Neural crest cell (in vitro differentiated cells): ENCODE measurements around the gene PARP8. TPM values are rescaled to one million over a fixed set of nuclear protein-coding genes. Genes with fewer than 3 reads are reported as not detected.

ENCODE experiments used
- DNase-seq: peaks from one replicate; pipeline ENCODE4 v3.0.0; 2021; ENCODE audit warnings: low read depth, mixed read lengths, low spot score
- H3K27ac Mint-ChIP-seq: one replicate; pipeline ENCODE4 v1.8.0; 2021; ENCODE audit warnings: mild to moderate bottlenecking, mixed read lengths; ENCODE audit not compliant: unreplicated experiment
- H3K27me3 Mint-ChIP-seq: 2 replicates; pipeline ENCODE4 v1.8.0; 2021; ENCODE audit warnings: low read depth, mild to moderate bottlenecking, mixed read lengths
- H3K36me3 Mint-ChIP-seq: 2 replicates; pipeline ENCODE4 v1.8.0; 2021; ENCODE audit warnings: low read depth, mild to moderate bottlenecking, mixed read lengths
- H3K4me1 Mint-ChIP-seq: 2 replicates; pipeline ENCODE4 v1.8.0; 2021; ENCODE audit warnings: mixed read lengths
- H3K4me3 Mint-ChIP-seq: one replicate; pipeline ENCODE4 v1.8.0; 2021; ENCODE audit warnings: mild to moderate bottlenecking, mixed read lengths
- H3K9me3 Mint-ChIP-seq: 2 replicates; pipeline ENCODE4 v1.8.0; 2021; ENCODE audit warnings: mixed read lengths
- CTCF ChIP-seq: fragments of 200-600 bp; sonication (generic); conservative IDR thresholded peaks from 2 replicates; pipeline ENCODE4 v1.5.0; 2021; ENCODE audit warnings: antibody characterized with exemption, mild to moderate bottlenecking
- total RNA-seq: library from RNA; stranded (reverse); gene quantifications from 2 replicates; pipeline ENCODE4 v1.2.1, GENCODE V29; 2021

The PARP8 gene
- total RNA-seq, 1 donor from 2014 or later = 31.0 TPM

- no peak for DNase-seq
- no peak overlapping the region for H3K27ac Mint-ChIP-seq
- H3K36me3 Mint-ChIP-seq = no peaks in the 10 kb centered on the region
- H3K4me1 Mint-ChIP-seq = no peaks in the 10 kb centered on the region
- H3K27me3 Mint-ChIP-seq = peaks cover 4% of the 10 kb centered on the region
- peaks cover 2% of the 10 kb centered on the region for H3K9me3 Mint-ChIP-seq
- TF ChIP-seq CTCF = no peak
- no peak overlapping the region for H3K4me3 Mint-ChIP-seq
Measured at GRCh38 chr5:50887889-50888633, 221.6 kb downstream of the PARP8 start.

GRCh38 chr5:50888751-50889150, 222.3 kb downstream of the PARP8 start:
- Mint-ChIP-seq H3K27me3 (peaks cover 4% of the 10 kb centered on the region), H3K4me1 (no peaks in the 10 kb centered on the region), H3K9me3 (peaks cover 2% of the 10 kb centered on the region), H3K36me3 (no peaks in the 10 kb centered on the region), H3K27ac (no peak overlapping the region), H3K4me3 (no peak overlapping the region)
- no peak for TF ChIP-seq CTCF
- DNase-seq = no peak

- Mint-ChIP-seq H3K27me3 (peaks cover 4% of the 10 kb centered on the region), H3K4me3 (no peak overlapping the region)
Measured at GRCh38 chr5:50889790-50890189, 223.4 kb downstream of the PARP8 start.

More at GRCh38 chr5:50889790-50890189, 223.4 kb downstream of the PARP8 start:
- DNase-seq = no peak
- no peak overlapping the region for H3K27ac Mint-ChIP-seq
- no peak for TF ChIP-seq CTCF
- H3K36me3 Mint-ChIP-seq = no peaks in the 10 kb centered on the region
- H3K4me1 Mint-ChIP-seq = no peaks in the 10 kb centered on the region
- H3K9me3 Mint-ChIP-seq = peaks cover 2% of the 10 kb centered on the region

Other genes with a start within 250 kb of the PARP8 start
- 16.9 and 20.5 TPM in 2 replicates for gene EMB, start 225.3 kb upstream of the PARP8 start, total RNA-seq